Endothelial cell of umbilical vein (primary cell): ENCODE measurements around the gene KIF26B. TPM values are rescaled to one million over a fixed set of nuclear protein-coding genes. Genes with fewer than 3 reads are reported as not detected.

ENCODE experiments used
- BruUV-seq: library from RNA; stranded (reverse); fragments of 400-500 nt; replicated peaks from 2 replicates; lab custom pipeline; 2021; lab: Mats Ljungman, UMichigan
- CTCF ChIA-PET: fragments of 300-600, 350-600 bp; sonication (Branson Sonifier 250); formaldehyde crosslinking; loops from one replicate; lab custom pipeline; 2021; ENCODE audit warnings: antibody characterized with exemption, inconsistent platforms; lab: Charles Lee
- POLR2A ChIA-PET: fragments of 300-600, 350-600 bp; sonication (Branson Sonifier 250); formaldehyde crosslinking; loops from one replicate; lab custom pipeline; 2021; ENCODE audit warnings: antibody characterized with exemption, inconsistent platforms; lab: Charles Lee
- DNase-seq: peaks from one replicate; pipeline ENCODE4 v3.0.0-alpha.2; 2011; ENCODE audit warnings: low read depth, low spot score
- FAIRE-seq: peaks from 2 replicates; lab custom pipeline; 2011; peaks lifted over from hg19 to GRCh38; lab: Jason Lieb, UNC
- H2AFZ ChIP-seq: 2 replicates; pipeline ENCODE4 v1.6.0; 2012; ENCODE audit warnings: low read depth, low read length, control low read depth, inconsistent platforms
- H3K27ac ChIP-seq: 2 replicates; pipeline ENCODE4 v1.5.1; 2011; ENCODE audit warnings: low read depth, mild to moderate bottlenecking, control low read depth, low read length, moderate library complexity; ENCODE audit not compliant: insufficient read depth
- H3K27me3 ChIP-seq, 2 experiments: 2 replicates each; pipeline versions ENCODE4 v1.6.0 to v1.6.1; 2011; ENCODE audit warnings: low read length in 2 of 2, mixed read lengths in 1 of 2; ENCODE audit not compliant: control insufficient read depth in 2 of 2, insufficient read depth in 2 of 2
- H3K36me3 ChIP-seq, 2 experiments: 2 replicates in 1 of 2; 3 replicates in 1 of 2; pipeline ENCODE4 v1.5.1; 2011; ENCODE audit warnings: low read length in 2 of 2, mild to moderate bottlenecking in 1 of 2, moderate library complexity in 1 of 2; ENCODE audit not compliant: control insufficient read depth in 2 of 2, insufficient read depth in 2 of 2; ENCODE audit errors: extremely low read depth in 1 of 2
- H3K4me1 ChIP-seq: 3 replicates; pipeline ENCODE4 v1.5.1; 2011; ENCODE audit warnings: mild to moderate bottlenecking, low read length; ENCODE audit not compliant: control insufficient read depth, insufficient read depth; ENCODE audit errors: extremely low read depth
- H3K4me2 ChIP-seq: 2 replicates; pipeline ENCODE4 v1.6.1; 2011; ENCODE audit warnings: low read length, control low read depth, mixed read lengths; ENCODE audit not compliant: insufficient read depth
- H3K4me3 ChIP-seq, 3 experiments: fragments of 200-600 bp in 1 of 3; sonication (generic), shearing (Covaris generic) in 1 of 3; replicated peaks in 1 of 3; 2 replicates each; pipeline ENCODE4 v1.5.1; 2011 to 2016; ENCODE audit warnings: control low read depth in 3 of 3, low read length in 3 of 3, mild to moderate bottlenecking in 2 of 3, inconsistent platforms in 1 of 3, low read depth in 1 of 3, moderate library complexity in 1 of 3; ENCODE audit not compliant: insufficient read depth in 1 of 3
- H3K79me2 ChIP-seq: 2 replicates; pipeline ENCODE4 v1.6.0; 2012; ENCODE audit warnings: low read length, inconsistent platforms; ENCODE audit not compliant: control insufficient read depth, insufficient read depth
- H3K9ac ChIP-seq: replicated peaks from 2 replicates; pipeline ENCODE3; 2011; ENCODE audit warnings: low read length, control low read depth; ENCODE audit not compliant: insufficient read depth; ENCODE audit errors: extremely low read depth
- H3K9me1 ChIP-seq: replicated peaks from 3 replicates; pipeline ENCODE4 v1.6.0; 2011; ENCODE audit warnings: mild to moderate bottlenecking, low read length; ENCODE audit not compliant: control insufficient read depth, insufficient read depth; ENCODE audit errors: extremely low read depth
- H3K9me3 ChIP-seq: replicated peaks from 2 replicates; pipeline ENCODE4 v1.5.1; 2012; ENCODE audit warnings: low read length, inconsistent platforms; ENCODE audit not compliant: control insufficient read depth, insufficient read depth
- H4K20me1 ChIP-seq: replicated peaks from 2 replicates; pipeline ENCODE3; 2011; ENCODE audit warnings: mild to moderate bottlenecking, low read length; ENCODE audit not compliant: control insufficient read depth, insufficient read depth; ENCODE audit errors: extremely low read depth
- CTCF ChIP-seq, 2 donors: IDR thresholded peaks; 1 replicate in 1 of 2; 2 replicates in 1 of 2; pipeline ENCODE4 v1.5.1; 2011; ENCODE audit warnings: low read length in 2 of 2, mild to moderate bottlenecking in 2 of 2, moderate library complexity in 2 of 2, control low read depth in 1 of 2, inconsistent platforms in 1 of 2, low read depth in 1 of 2; ENCODE audit not compliant: insufficient read depth in 1 of 2; ENCODE audit errors: extremely low read depth in 1 of 2
- EZH2 ChIP-seq: IDR thresholded peaks from 2 replicates; pipeline ENCODE4 v1.6.1; 2012; ENCODE audit warnings: borderline replicate concordance, low read depth, mild to moderate bottlenecking, moderate library complexity, low read length, inconsistent platforms; ENCODE audit not compliant: severe bottlenecking
- FOS ChIP-seq: IDR thresholded peaks from 2 replicates; pipeline ENCODE4 v1.6.1; 2011; ENCODE audit warnings: mild to moderate bottlenecking, low read length, moderate library complexity, borderline replicate concordance; ENCODE audit not compliant: insufficient read depth
- GATA2 ChIP-seq: IDR thresholded peaks from 2 replicates; pipeline ENCODE4 v1.7.0; 2011; ENCODE audit warnings: low read depth, mild to moderate bottlenecking, moderate library complexity, mixed read lengths, low read length; ENCODE audit not compliant: insufficient read length, insufficient read depth
- JUN ChIP-seq: IDR thresholded peaks from 2 replicates; pipeline ENCODE4 v1.6.1; 2011; ENCODE audit warnings: borderline replicate concordance, low read depth; ENCODE audit not compliant: insufficient read length, insufficient read depth
- MYC ChIP-seq: IDR thresholded peaks from one replicate; pipeline ENCODE4 v1.6.1; 2011; ENCODE audit warnings: mild to moderate bottlenecking, low read depth, low read length
- POLR2A ChIP-seq: IDR thresholded peaks from 2 replicates; pipeline ENCODE4 v1.6.1; 2012; ENCODE audit warnings: low read depth, mild to moderate bottlenecking, control low read depth, low read length
- POLR2AphosphoS5 ChIP-seq: IDR thresholded peaks from 2 replicates; pipeline ENCODE4 v1.6.1; 2012; ENCODE audit warnings: low read depth, mild to moderate bottlenecking, control low read depth, low read length, moderate library complexity; ENCODE audit not compliant: insufficient read depth
- dilution Hi-C: fragments of 300-500 bp; cut with MboI; formaldehyde crosslinking; loops from one replicate; pipeline ENCODE4 v1.15.0; 2019; ENCODE audit warnings: low sequenced_read_pairs; ENCODE audit not compliant: extremely low pct_ligation_motif_present
- intact Hi-C: fragments of 100-400 bp; cut with micrococcal nuclease; formaldehyde crosslinking; loops from one replicate; pipeline ENCODE4 v1.10.0; 2022
- polyA plus RNA-seq, 4 experiments: library from polyadenylated mRNA; depleted of rRNA in 3 of 4; stranded (reverse) in 3 of 4; unstranded in 1 of 4; fragments of >200 nt; gene quantifications; 2 replicates each; pipeline versions ENCODE4 v1.2.1 to v1.2.3, GENCODE V29; 2011 to 2012; ENCODE audit warnings: missing spikeins in 1 of 4
- total RNA-seq: library from RNA; stranded (reverse); gene quantifications from 2 replicates; pipeline ENCODE4 v1.2.3, GENCODE V29; 2021
- TF ChIP-seq, protein P1 (sequence below): IDR thresholded peaks from 2 replicates; pipeline ENCODE4 v1.6.1; 2011; ENCODE audit not compliant: insufficient read depth, insufficient read length

Gene KIF26B
- total and polyA plus RNA-seq, 2 donors (not counting 3 experiments of a cell fraction or from before 2014, with no cell fraction given): 0.04 to 0.49 TPM

DNA sequence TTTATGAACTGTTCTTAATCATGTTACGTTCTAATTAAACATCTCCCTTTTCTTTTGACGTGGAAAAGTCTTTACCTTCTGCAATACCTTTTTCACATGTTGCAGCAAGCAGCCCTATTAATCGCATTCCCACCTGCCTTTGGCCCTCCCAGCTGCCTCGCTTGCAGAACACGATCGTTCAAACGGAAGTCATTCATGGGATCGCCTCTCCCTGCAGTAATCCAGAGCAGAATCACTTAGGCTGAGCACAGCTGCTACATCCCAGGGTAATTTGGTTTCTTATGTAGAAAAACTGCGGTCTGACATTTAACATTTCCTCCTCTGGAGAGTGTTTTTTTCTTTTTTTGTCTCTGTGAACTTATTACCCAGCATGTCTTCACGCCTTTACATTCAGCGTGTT is 206.3 kb downstream of the KIF26B start:
- no peak for TF ChIP-seq FOS
- TF ChIP-seq, protein P1, sequence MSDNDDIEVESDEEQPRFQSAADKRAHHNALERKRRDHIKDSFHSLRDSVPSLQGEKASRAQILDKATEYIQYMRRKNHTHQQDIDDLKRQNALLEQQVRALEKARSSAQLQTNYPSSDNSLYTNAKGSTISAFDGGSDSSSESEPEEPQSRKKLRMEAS: no peak
- TF ChIP-seq JUN: no peak
- BruUV-seq: no TSS peak
- CTCF ChIA-PET: no interaction called here
- dilution Hi-C loops: no loop called here
- no peaks in the 10 kb centered on the region for H3K9me3 ChIP-seq
- intact Hi-C loops: no loop called here
- POLR2A ChIA-PET: no interaction called here
- H3K9ac ChIP-seq: no peak overlapping the region
- DNase-seq (no peak), FAIRE-seq (no peak)
- no peaks in the 10 kb centered on the region for H3K4me1 ChIP-seq
- H4K20me1 ChIP-seq: no peaks in the 10 kb centered on the region
- no peak overlapping the region for H3K4me3 ChIP-seq
- H3K27ac ChIP-seq: no peak overlapping the region
- H3K9me1 ChIP-seq: no peaks in the 10 kb centered on the region
- H3K79me2 ChIP-seq: no peaks in the 10 kb centered on the region
- H3K36me3 ChIP-seq: no peaks in the 10 kb centered on the region
- no peak overlapping the region for H3K4me2 ChIP-seq
- H2AFZ ChIP-seq: no peak overlapping the region
- H3K27me3 ChIP-seq: no peaks in the 10 kb centered on the region

DNA sequence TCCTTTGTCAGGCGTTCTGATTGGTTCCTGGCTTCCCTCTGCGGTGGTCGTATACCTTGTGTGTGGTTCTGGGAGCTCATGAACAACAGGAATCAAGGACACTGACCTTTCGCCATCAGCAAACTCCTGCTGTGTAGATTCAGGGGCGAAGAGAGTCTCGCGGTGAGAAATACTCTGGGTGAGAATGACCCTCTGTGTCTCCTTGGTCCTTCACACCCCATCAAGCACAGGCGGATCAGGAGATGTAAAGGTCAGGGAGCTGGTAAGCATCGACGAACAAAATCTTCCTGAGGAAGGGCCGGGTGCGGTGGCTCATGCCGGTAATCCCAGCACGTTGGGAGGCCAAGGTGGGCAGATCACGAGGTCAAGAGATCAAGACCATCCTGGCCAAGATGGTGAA is 207.2 kb downstream of the KIF26B start:
- H3K36me3 ChIP-seq: no peaks in the 10 kb centered on the region
- DNase-seq (no peak), FAIRE-seq (no peak)
- no peaks in the 10 kb centered on the region for H3K9me3 ChIP-seq
- TF ChIP-seq POLR2AphosphoS5 (no peak), POLR2A (no peak), MYC (no peak), GATA2 (no peak), EZH2 (no peak), JUN (no peak), FOS (no peak), CTCF (IDR thresholded peaks at IDR 0.05; ENCODE audit: extremely low read depth in 1 of 2, insufficient read depth in 1 of 2, low read depth in 1 of 2, low read length in 2 of 2) (no peak)
- TF ChIP-seq, protein P1: no peak
- no TSS peak for BruUV-seq
- H2AFZ ChIP-seq: no peak overlapping the region
- H3K4me1 ChIP-seq: no peaks in the 10 kb centered on the region
- intact Hi-C loops: no loop called here
- H3K4me3 ChIP-seq: no peak overlapping the region
- dilution Hi-C loops: no loop called here
- no peak overlapping the region for H3K9ac ChIP-seq
- no peaks in the 10 kb centered on the region for H3K9me1 ChIP-seq
- no peak overlapping the region for H3K4me2 ChIP-seq
- no peaks in the 10 kb centered on the region for H3K79me2 ChIP-seq
- H3K27me3 ChIP-seq: no peaks in the 10 kb centered on the region
- ChIA-PET CTCF (no interaction called here), POLR2A (no interaction called here)
- H3K27ac ChIP-seq: no peak overlapping the region
- no peaks in the 10 kb centered on the region for H4K20me1 ChIP-seq
